Duodenal mucosa (tissue), 2 donors: ENCODE data around the gene D2HGDH.

Source experiments
- H3K27ac ChIP-seq: one replicate; pipeline ENCODE4 v1.7.0; 2013; ENCODE audit warnings: low read depth, low read length
- H3K27me3 ChIP-seq, 2 donors: one replicate each; pipeline ENCODE4 v1.7.0; 2013; ENCODE audit warnings: low read length in 2 of 2, control low read depth in 1 of 2; ENCODE audit not compliant: insufficient read depth in 2 of 2, control insufficient read depth in 1 of 2
- H3K36me3 ChIP-seq, 2 donors: one replicate each; pipeline ENCODE4 v1.7.0; 2013; ENCODE audit warnings: low read length in 2 of 2, control low read depth in 1 of 2; ENCODE audit not compliant: insufficient read depth in 2 of 2, control insufficient read depth in 1 of 2
- H3K4me1 ChIP-seq, 2 donors: one replicate each; pipeline ENCODE4 v1.7.0; 2013; ENCODE audit warnings: low read length in 2 of 2, control low read depth in 1 of 2; ENCODE audit not compliant: insufficient read depth in 2 of 2, control insufficient read depth in 1 of 2
- H3K4me3 ChIP-seq, 2 donors: one replicate each; pipeline ENCODE4 v1.7.0; 2013; ENCODE audit warnings: low read length in 2 of 2, low read depth in 1 of 2
- H3K9ac ChIP-seq, 2 donors: one replicate each; pipeline ENCODE4 v1.7.0; 2013; ENCODE audit warnings: low read length in 2 of 2, low read depth in 1 of 2
- H3K9me3 ChIP-seq, 2 donors: one replicate each; pipeline ENCODE4 v1.7.0; 2013; ENCODE audit warnings: low read length in 2 of 2, control low read depth in 1 of 2; ENCODE audit not compliant: control insufficient read depth in 1 of 2

The D2HGDH gene

GRCh38 chr2:241767464-241768250 lies 33.2 kb downstream of the D2HGDH start:
- peaks cover 0 to 2% of the 10 kb centered on the region in 2 donors for H3K4me1 ChIP-seq
- no peak overlapping the region for H3K9ac ChIP-seq
- no peaks in the 10 kb centered on the region for H3K9me3 ChIP-seq
- no peaks in the 10 kb centered on the region for H3K36me3 ChIP-seq
- H3K27ac ChIP-seq = no peak overlapping the region
- H3K27me3 ChIP-seq = no peaks in the 10 kb centered on the region
- H3K4me3 ChIP-seq = no peak overlapping the region

GRCh38 chr2:241768251-241768711 lies 33.9 kb downstream of the D2HGDH start:
- Histone ChIP-seq H3K27ac (no peak overlapping the region), H3K9ac (no peak overlapping the region), H3K9me3 (no peaks in the 10 kb centered on the region), H3K36me3 (no peaks in the 10 kb centered on the region), H3K27me3 (no peaks in the 10 kb centered on the region), H3K4me1 (peaks cover 0 to 3% of the 10 kb centered on the region in 2 donors), H3K4me3 (no peak overlapping the region)

GRCh38 chr2:241768850-241769249 lies 34.4 kb downstream of the D2HGDH start:
- no peak overlapping the region for H3K4me3 ChIP-seq
- H3K27ac ChIP-seq = no peak overlapping the region
- no peaks in the 10 kb centered on the region for H3K36me3 ChIP-seq
- peaks cover 4 to 8% of the 10 kb centered on the region in 2 donors for H3K4me1 ChIP-seq
- H3K9ac ChIP-seq = no peak overlapping the region
- H3K27me3 ChIP-seq = no peaks in the 10 kb centered on the region
- no peaks in the 10 kb centered on the region for H3K9me3 ChIP-seq

- no peak overlapping the region for H3K27ac ChIP-seq
- no peaks in the 10 kb centered on the region for H3K36me3 ChIP-seq
- H3K9ac ChIP-seq = no peak overlapping the region
Observed at GRCh38 chr2:241769819-241770184, 35.4 kb downstream of the D2HGDH start.

GRCh38 chr2:241770185-241770935 lies 35.9 kb downstream of the D2HGDH start:
- Histone ChIP-seq H3K9me3 (no peaks in the 10 kb centered on the region), H3K36me3 (no peaks in the 10 kb centered on the region), H3K9ac (no peak overlapping the region), H3K27ac (no peak overlapping the region), H3K4me3 (no peak overlapping the region), H3K27me3 (no peaks in the 10 kb centered on the region), H3K4me1 (peaks cover 15 to 17% of the 10 kb centered on the region in 2 donors)

More at GRCh38 chr2:241769819-241770184, 35.4 kb downstream of the D2HGDH start:
- Histone ChIP-seq H3K4me1 (peaks cover 10 to 12% of the 10 kb centered on the region in 2 donors), H3K9me3 (no peaks in the 10 kb centered on the region), H3K4me3 (no peak overlapping the region), H3K27me3 (no peaks in the 10 kb centered on the region)

GRCh38 chr2:241770936-241771285 lies 36.5 kb downstream of the D2HGDH start:
- Histone ChIP-seq H3K27me3 (no peaks in the 10 kb centered on the region), H3K4me3 (no peak overlapping the region), H3K9ac (no peak overlapping the region), H3K9me3 (no peaks in the 10 kb centered on the region), H3K4me1 (peaks cover 15 to 18% of the 10 kb centered on the region in 2 donors), H3K27ac (no peak overlapping the region), H3K36me3 (no peaks in the 10 kb centered on the region)

- no peak overlapping the region for H3K4me3 ChIP-seq
- no peaks in the 10 kb centered on the region for H3K36me3 ChIP-seq
- H3K4me1 ChIP-seq = peaks cover 15 to 18% of the 10 kb centered on the region in 2 donors
- H3K9ac ChIP-seq = no peak overlapping the region
- H3K9me3 ChIP-seq = no peaks in the 10 kb centered on the region
- no peaks in the 10 kb centered on the region for H3K27me3 ChIP-seq
- no peak overlapping the region for H3K27ac ChIP-seq
Observed at GRCh38 chr2:241771286-241772062, 37.0 kb downstream of the D2HGDH start.

- Histone ChIP-seq H3K9ac (no peak overlapping the region), H3K4me1 (peaks cover 15 to 18% of the 10 kb centered on the region in 2 donors), H3K4me3 (no peak overlapping the region), H3K27ac (no peak overlapping the region), H3K27me3 (no peaks in the 10 kb centered on the region), H3K36me3 (no peaks in the 10 kb centered on the region), H3K9me3 (no peaks in the 10 kb centered on the region)
Observed at GRCh38 chr2:241772063-241772499, 37.7 kb downstream of the D2HGDH start.

GRCh38 chr2:241773511-241774418 lies 39.3 kb downstream of the D2HGDH start:
- Histone ChIP-seq H3K9ac (no peak overlapping the region), H3K27ac (no peak overlapping the region), H3K9me3 (no peaks in the 10 kb centered on the region), H3K4me1 (peaks cover 15 to 18% of the 10 kb centered on the region in 2 donors), H3K27me3 (no peaks in the 10 kb centered on the region), H3K36me3 (no peaks in the 10 kb centered on the region), H3K4me3 (no peak overlapping the region)
